Erythroblast (primary cell): ENCODE measurements around the gene SORCS1.

ENCODE experiments used
- GATA1 ChIP-seq: IDR thresholded peaks from 2 replicates; pipeline ENCODE4 v1.6.1; 2011; ENCODE audit warnings: low read depth, mild to moderate bottlenecking, control low read depth, low read length, moderate library complexity
- POLR2A ChIP-seq: IDR thresholded peaks from 2 replicates; pipeline ENCODE4 v1.6.1; 2011; ENCODE audit warnings: mild to moderate bottlenecking, low read length

DNA sequence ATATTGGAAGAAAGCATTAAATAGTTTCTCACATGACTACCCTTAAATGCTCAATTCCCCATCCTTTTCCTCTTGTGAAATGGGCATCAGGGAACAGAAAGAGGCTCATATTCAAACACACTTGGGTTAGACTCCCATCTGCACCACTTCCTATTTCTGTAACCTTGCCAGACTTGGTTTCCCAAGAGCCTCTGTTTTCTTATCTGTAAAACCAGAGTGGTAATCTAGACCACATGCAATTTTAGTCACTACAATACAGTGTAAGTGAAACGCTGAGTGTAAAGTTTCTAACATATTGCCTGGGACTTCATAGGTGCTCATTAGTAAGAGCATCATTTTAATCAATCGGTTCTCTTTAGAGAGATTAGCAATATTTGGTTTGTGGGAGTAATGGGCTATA, 136.3 kb downstream of the SORCS1 start:
- TF ChIP-seq POLR2A (no peak), GATA1 (no peak)
